ENCODE data around the gene BEAN1. TPM values are rescaled to one million over a fixed set of nuclear protein-coding genes. Genes with fewer than 3 reads are reported as not detected.
"Not testable (repeated sequence)": the region's sequence is repeated elsewhere in the genome, so short reads cannot be mapped to it uniquely, and the experiment has no call there.

BEAN1 gene
- total RNA-seq, 1 experiment from 2014 or later = 0.03 TPM

- Histone ChIP-seq H3K36me3 (replicated peaks; ENCODE audit: control insufficient read depth, insufficient read depth, low read length) (no peaks in the 10 kb centered on the region), H3K4me3 (ENCODE audit: insufficient read depth, low read depth, low read length) (no peak overlapping the region), H3K27me3 (ENCODE audit: control insufficient read depth, insufficient read depth, low read length) (no peaks in the 10 kb centered on the region)
- no peak for DNase-seq
These were observed 8.8 kb downstream of the BEAN1 start for GRCh38 chr16:66435896-66436295.

DNA sequence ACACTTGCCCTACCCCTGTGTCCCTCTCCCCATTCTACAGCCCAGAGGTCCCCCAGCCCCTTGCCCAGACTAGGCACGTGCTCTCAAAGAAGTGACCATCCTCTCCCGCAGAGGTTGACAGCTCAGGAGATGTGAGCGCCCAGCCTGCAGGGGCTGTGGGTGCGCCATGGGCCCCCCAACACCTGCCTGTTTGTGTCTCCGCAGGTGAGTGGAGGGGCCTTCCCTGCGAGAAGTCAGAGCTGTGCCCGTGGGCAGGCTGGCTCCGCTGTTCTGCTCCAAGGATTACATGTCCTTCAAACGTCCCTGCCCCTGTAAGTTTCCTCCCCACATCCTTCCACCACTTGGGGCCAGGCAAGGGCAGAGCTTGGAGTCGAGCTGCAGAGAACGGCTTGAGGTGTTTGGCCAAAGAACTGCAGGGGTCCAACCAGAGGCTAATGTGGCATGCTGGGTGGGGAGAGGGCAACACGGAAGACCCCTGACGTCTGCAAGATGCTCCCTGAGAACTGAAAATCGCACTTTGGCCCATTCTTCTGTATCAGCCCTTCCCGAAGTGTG is 10.4 kb downstream of the BEAN1 start:
- no peaks in the 10 kb centered on the region for H3K36me3 ChIP-seq (replicated peaks; ENCODE audit: control insufficient read depth, insufficient read depth, low read length)
- DNase-seq = peak; percentile 49
- H3K27me3 ChIP-seq (ENCODE audit: control insufficient read depth, insufficient read depth, low read length) = no peaks in the 10 kb centered on the region
- no peak overlapping the region for H3K4me3 ChIP-seq (ENCODE audit: insufficient read depth, low read depth, low read length)

GRCh38 chr16:66438536-66438935 is 11.4 kb downstream of the BEAN1 start:
- no peak for DNase-seq
- Histone ChIP-seq H3K4me3 (ENCODE audit: insufficient read depth, low read depth, low read length) (no peak overlapping the region), H3K36me3 (replicated peaks; ENCODE audit: control insufficient read depth, insufficient read depth, low read length) (no peaks in the 10 kb centered on the region)

GRCh38 chr16:66439051-66439730 is 12.1 kb downstream of the BEAN1 start:
- DNase-seq = no peak
- Histone ChIP-seq H3K36me3 (replicated peaks; ENCODE audit: control insufficient read depth, insufficient read depth, low read length) (no peaks in the 10 kb centered on the region), H3K4me3 (ENCODE audit: insufficient read depth, low read depth, low read length) (no peak overlapping the region), H3K27me3 (ENCODE audit: control insufficient read depth, insufficient read depth, low read length) (no peaks in the 10 kb centered on the region)

More at GRCh38 chr16:66438536-66438935, 11.4 kb downstream of the BEAN1 start:
- H3K27me3 ChIP-seq (ENCODE audit: control insufficient read depth, insufficient read depth, low read length) = no peaks in the 10 kb centered on the region

GRCh38 chr16:66440271-66440802 is 13.2 kb downstream of the BEAN1 start:
- H3K36me3 ChIP-seq (replicated peaks; ENCODE audit: control insufficient read depth, insufficient read depth, low read length) = no peaks in the 10 kb centered on the region
- H3K27me3 ChIP-seq (ENCODE audit: control insufficient read depth, insufficient read depth, low read length) = no peaks in the 10 kb centered on the region
- no peak for DNase-seq

DNA sequence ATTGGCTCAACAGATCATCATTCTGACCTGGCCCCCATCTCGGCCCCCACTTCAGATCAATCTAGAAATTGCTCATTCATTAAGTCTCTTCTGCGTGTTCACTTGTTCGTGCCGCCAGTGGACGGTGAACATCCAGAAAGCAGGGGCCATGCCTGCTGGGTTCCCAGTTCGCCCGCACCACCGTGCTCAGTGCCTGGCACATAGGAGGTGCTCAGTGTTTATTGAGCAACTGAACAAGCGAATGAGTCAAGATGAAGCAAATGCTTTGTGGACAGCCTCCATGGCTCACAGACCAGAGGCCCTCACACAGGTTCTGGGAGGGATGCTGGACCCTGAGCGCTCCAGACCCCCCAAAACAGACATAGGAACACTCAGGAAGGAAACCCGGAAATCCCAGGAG is 13.9 kb downstream of the BEAN1 start:
- Histone ChIP-seq H3K27me3 (ENCODE audit: control insufficient read depth, insufficient read depth, low read length) (no peaks in the 10 kb centered on the region), H3K4me3 (ENCODE audit: insufficient read depth, low read depth, low read length) (no peak overlapping the region), H3K36me3 (replicated peaks; ENCODE audit: control insufficient read depth, insufficient read depth, low read length) (no peaks in the 10 kb centered on the region)
- DNase-seq = no peak

More at GRCh38 chr16:66440271-66440802, 13.2 kb downstream of the BEAN1 start:
- H3K4me3 ChIP-seq (ENCODE audit: insufficient read depth, low read depth, low read length) = no peak overlapping the region

GRCh38 chr16:66441586-66442375 is 14.7 kb downstream of the BEAN1 start:
- H3K4me3 ChIP-seq (ENCODE audit: insufficient read depth, low read depth, low read length) = no peak overlapping the region
- no peaks in the 10 kb centered on the region for H3K27me3 ChIP-seq (ENCODE audit: control insufficient read depth, insufficient read depth, low read length)
- H3K36me3 ChIP-seq (replicated peaks; ENCODE audit: control insufficient read depth, insufficient read depth, low read length) = no peaks in the 10 kb centered on the region
- no peak for DNase-seq

- DNase-seq = no peak
- Histone ChIP-seq H3K4me3 (ENCODE audit: insufficient read depth, low read depth, low read length) (no peak overlapping the region), H3K36me3 (replicated peaks; ENCODE audit: control insufficient read depth, insufficient read depth, low read length) (no peaks in the 10 kb centered on the region), H3K27me3 (ENCODE audit: control insufficient read depth, insufficient read depth, low read length) (no peaks in the 10 kb centered on the region)
These were observed 15.6 kb downstream of the BEAN1 start for GRCh38 chr16:66442502-66443268.

GRCh38 chr16:66443269-66443652 is 16.2 kb downstream of the BEAN1 start:
- Histone ChIP-seq H3K36me3 (replicated peaks; ENCODE audit: control insufficient read depth, insufficient read depth, low read length) (no peaks in the 10 kb centered on the region), H3K4me3 (ENCODE audit: insufficient read depth, low read depth, low read length) (no peak overlapping the region), H3K27me3 (ENCODE audit: control insufficient read depth, insufficient read depth, low read length) (no peaks in the 10 kb centered on the region)
- no peak for DNase-seq

GRCh38 chr16:66444049-66444481 is 17.0 kb downstream of the BEAN1 start:
- Histone ChIP-seq H3K27me3 (ENCODE audit: control insufficient read depth, insufficient read depth, low read length) (no peaks in the 10 kb centered on the region), H3K4me3 (ENCODE audit: insufficient read depth, low read depth, low read length) (no peak overlapping the region), H3K36me3 (replicated peaks; ENCODE audit: control insufficient read depth, insufficient read depth, low read length) (no peaks in the 10 kb centered on the region)
- DNase-seq = peak; percentile 55

DNA sequence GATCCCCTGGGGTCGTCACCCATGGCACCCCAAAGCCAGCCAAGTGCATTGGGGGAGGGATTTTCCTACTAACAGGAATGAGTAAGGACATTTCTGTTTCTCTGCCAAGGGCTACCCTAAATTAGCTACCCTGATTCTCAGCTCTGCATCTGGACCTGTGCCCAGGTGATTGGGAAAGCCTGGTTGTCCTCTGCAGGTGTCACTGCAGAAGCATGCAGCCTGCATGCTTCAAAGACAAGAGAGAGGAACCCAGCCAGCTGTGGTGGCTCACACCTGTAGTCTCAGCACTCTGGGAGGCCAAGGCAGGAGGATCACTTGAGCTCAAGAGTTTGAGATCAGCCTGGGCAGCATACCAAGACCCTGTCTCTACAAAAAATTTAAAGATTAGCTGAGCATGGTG is 19.6 kb downstream of the BEAN1 start:
- Histone ChIP-seq H3K27me3 (ENCODE audit: control insufficient read depth, insufficient read depth, low read length) (no peaks in the 10 kb centered on the region), H3K4me3 (ENCODE audit: insufficient read depth, low read depth, low read length) (no peak overlapping the region), H3K36me3 (replicated peaks; ENCODE audit: control insufficient read depth, insufficient read depth, low read length) (no peaks in the 10 kb centered on the region)
- no peak for DNase-seq

DNA sequence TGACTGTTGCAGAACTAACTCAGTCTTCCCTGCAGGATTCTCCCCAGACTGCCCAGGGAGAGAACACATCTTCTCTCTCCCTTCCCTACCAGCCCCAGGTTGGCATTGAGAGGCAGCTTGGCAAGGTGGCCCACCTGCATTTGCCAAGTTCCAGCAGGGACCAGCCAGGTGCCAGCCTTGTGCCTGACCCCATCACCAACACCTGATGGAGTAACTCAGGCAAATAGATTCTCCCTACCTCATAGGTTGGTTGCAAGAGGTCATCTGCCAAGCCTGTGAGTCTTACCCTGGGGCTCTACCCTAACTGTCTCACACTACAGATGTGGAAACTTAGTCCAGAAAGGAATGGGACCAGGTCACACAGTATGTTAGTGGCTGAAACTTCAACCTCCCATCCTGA is 20.4 kb downstream of the BEAN1 start:
- no peak for DNase-seq
- no peaks in the 10 kb centered on the region for H3K27me3 ChIP-seq (ENCODE audit: control insufficient read depth, insufficient read depth, low read length)
- H3K36me3 ChIP-seq (replicated peaks; ENCODE audit: control insufficient read depth, insufficient read depth, low read length) = no peaks in the 10 kb centered on the region
- no peak overlapping the region for H3K4me3 ChIP-seq (ENCODE audit: insufficient read depth, low read depth, low read length)

- Histone ChIP-seq H3K27me3 (ENCODE audit: control insufficient read depth, insufficient read depth, low read length) (no peaks in the 10 kb centered on the region), H3K36me3 (replicated peaks; ENCODE audit: control insufficient read depth, insufficient read depth, low read length) (no peaks in the 10 kb centered on the region), H3K4me3 (ENCODE audit: insufficient read depth, low read depth, low read length) (no peak overlapping the region)
- no peak for DNase-seq
These were observed 24.5 kb downstream of the BEAN1 start for GRCh38 chr16:66451548-66451947.

- H3K4me3 ChIP-seq (ENCODE audit: insufficient read depth, low read depth, low read length); H3K27me3 ChIP-seq (ENCODE audit: control insufficient read depth, insufficient read depth, low read length); DNase-seq; H3K36me3 ChIP-seq (replicated peaks; ENCODE audit: control insufficient read depth, insufficient read depth, low read length): not testable (repeated sequence)
These were observed 26.1 kb downstream of the BEAN1 start for GRCh38 chr16:66453230-66453629.

All from H7 (cell line).